Right ventricle myocardium inferior (tissue), 1 donor: ENCODE measurements around the gene RGS5. TPM values are rescaled to one million over a fixed set of nuclear protein-coding genes. Genes with fewer than 3 reads are reported as not detected.

Source experiments
- ATAC-seq: fragments of 200-7000 bp; cut with Tn5 transposase; one replicate; pipeline ENCODE4 v1.9.1; 2020; ENCODE audit warnings: mild to moderate bottlenecking, moderate library complexity
- DNase-seq: peaks from one replicate; pipeline ENCODE4 v3.0.0; 2021; ENCODE audit errors: missing footprints
- intact Hi-C: fragments of 100-400 bp; cut with DNase I; formaldehyde crosslinking; loops from one replicate; pipeline ENCODE4 v1.11.0; 2022
- total RNA-seq: library from RNA; stranded (reverse); fragmentation: NEBNext Ultra II Directional; extraction: Animal tissue kit (Norgen Biotek cat#: 25700); gene quantifications from one replicate; pipeline ENCODE4 v1.2.1, GENCODE V29; 2021
- donor health status: DM: no; HTN: yes; CAD: no; lungs with severe emphysema.

RGS5 gene
- total RNA-seq, 1 donor from 2014 or later, result 246 TPM

- intact Hi-C loops, result no loop called here
- DNase-seq (no peak), ATAC-seq (no peak)
Measured at GRCh38 chr1:163104385-163105099, 98.2 kb downstream of the RGS5 start.

- no peak for DNase-seq
- intact Hi-C loops, result no loop called here
- no peak for ATAC-seq
Measured at GRCh38 chr1:163102590-163102989, 100.1 kb downstream of the RGS5 start.

- DNase-seq (no peak), ATAC-seq (no peak)
- intact Hi-C loops, result no loop called here
Measured at GRCh38 chr1:163095213-163095612, 107.5 kb downstream of the RGS5 start.

- intact Hi-C loops, result no loop called here
- DNase-seq (no peak), ATAC-seq (no peak)
Measured at GRCh38 chr1:163094589-163094988, 108.1 kb downstream of the RGS5 start.

- no peak for ATAC-seq
- intact Hi-C loops, result no loop called here
Measured at GRCh38 chr1:163094182-163094581, 108.5 kb downstream of the RGS5 start.

GRCh38 chr1:163093579-163093978, 109.1 kb downstream of the RGS5 start:
- intact Hi-C loops, result no loop called here
- DNase-seq, result no peak
- ATAC-seq, result no peak

More at GRCh38 chr1:163094182-163094581, 108.5 kb downstream of the RGS5 start:
- no peak for DNase-seq

- intact Hi-C loops, result no loop called here
- DNase-seq, result no peak
- ATAC-seq, result no peak
Measured at GRCh38 chr1:163093169-163093568, 109.5 kb downstream of the RGS5 start.

Other genes with a start within 250 kb of the RGS5 start
- 0.92 TPM for gene RGS4, start 133.6 kb downstream of the RGS5 start, total RNA-seq
- gene NUF2, start 119.0 kb upstream of the RGS5 start, total RNA-seq, result 0.89 TPM